ENCODE results near the gene IFNAR2.

The IFNAR2 gene

GRCh38 chr21:33229784-33230544 lies at the start of gene IFNAR2:
TSS of gene IFNAR2 (plus strand) at chr21:33229938. CDS start at chr21:33241923, 11,985 bp downstream.
- TF ChIP-seq CTCF (IDR thresholded peaks at IDR 0.05; ENCODE audit: low read depth, low read length) (no peak), POLR2A (IDR thresholded peaks at IDR 0.05; ENCODE audit: extremely low read depth, insufficient read length) (peak; percentile 65), MYC (IDR thresholded peaks at IDR 0.05; ENCODE audit: low read depth, low read length) (no peak)
- TF ChIP-seq, protein P1, sequence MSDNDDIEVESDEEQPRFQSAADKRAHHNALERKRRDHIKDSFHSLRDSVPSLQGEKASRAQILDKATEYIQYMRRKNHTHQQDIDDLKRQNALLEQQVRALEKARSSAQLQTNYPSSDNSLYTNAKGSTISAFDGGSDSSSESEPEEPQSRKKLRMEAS (IDR thresholded peaks at IDR 0.05; ENCODE audit: low read depth, low read length), result 0 out of 2 replicates have a peak, but pooled peaks have one; percentile 2
- peak within 1 kb of the TSS; percentile 80 for H3K4me3 ChIP-seq (ENCODE audit: low read depth, low read length)
- DNase-seq (ENCODE audit: low read depth), result peak; percentile 77

DNA sequence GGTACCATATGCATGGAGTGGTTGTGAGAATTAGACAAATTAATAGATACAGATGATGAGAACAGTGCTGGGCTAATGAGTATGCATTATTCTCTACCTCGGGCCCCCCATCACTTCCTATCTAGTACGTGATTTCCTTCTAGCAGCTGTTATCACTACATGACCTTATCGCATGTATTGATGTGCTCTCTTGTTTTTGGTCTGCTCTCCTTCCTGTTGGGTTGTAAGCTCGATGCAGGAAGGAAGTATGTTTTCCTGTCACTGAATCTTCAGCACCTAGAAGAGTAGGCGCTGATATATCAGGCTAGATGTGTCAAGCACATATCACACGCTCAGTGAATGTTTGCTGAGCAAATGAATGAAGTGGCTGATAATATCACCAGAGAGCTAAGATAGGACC lies 43.9 kb upstream of the IFNAR2 start:
- H3K4me3 ChIP-seq (ENCODE audit: low read depth, low read length), result no peak overlapping the region
- no peak for DNase-seq (ENCODE audit: low read depth)
- no peak for TF ChIP-seq MYC (IDR thresholded peaks at IDR 0.05; ENCODE audit: low read depth, low read length)
- TF ChIP-seq CTCF (IDR thresholded peaks at IDR 0.05; ENCODE audit: low read depth, low read length), result no peak
- TF ChIP-seq, protein P1 (IDR thresholded peaks at IDR 0.05; ENCODE audit: low read depth, low read length), result no peak
- TF ChIP-seq POLR2A (IDR thresholded peaks at IDR 0.05; ENCODE audit: extremely low read depth, insufficient read length), result no peak

DNA sequence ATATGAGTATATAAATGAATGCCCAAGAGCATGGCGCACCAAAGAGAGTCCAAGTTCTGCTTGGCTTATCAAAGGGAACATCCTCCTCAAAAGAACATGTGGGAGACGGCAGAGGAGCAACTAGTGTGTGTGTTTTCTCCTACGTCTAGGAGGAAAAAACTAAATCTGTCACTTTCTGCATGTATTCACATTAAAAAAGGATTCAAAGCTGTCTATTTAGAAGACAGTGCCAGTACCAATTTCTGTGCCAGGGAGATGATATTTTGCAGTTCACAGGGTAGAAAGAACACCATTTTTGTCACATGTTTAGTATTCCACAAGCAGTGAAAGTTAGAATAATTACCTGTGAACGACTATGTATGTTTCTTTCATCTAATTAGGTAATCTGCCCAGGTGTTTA lies 42.5 kb upstream of the IFNAR2 start:
- no peak for DNase-seq (ENCODE audit: low read depth)
- H3K4me3 ChIP-seq (ENCODE audit: low read depth, low read length), result no peak overlapping the region
- no peak for TF ChIP-seq CTCF (IDR thresholded peaks at IDR 0.05; ENCODE audit: low read depth, low read length)
- no peak for TF ChIP-seq MYC (IDR thresholded peaks at IDR 0.05; ENCODE audit: low read depth, low read length)
- TF ChIP-seq POLR2A (IDR thresholded peaks at IDR 0.05; ENCODE audit: extremely low read depth, insufficient read length), result no peak
- TF ChIP-seq, protein P1 (IDR thresholded peaks at IDR 0.05; ENCODE audit: low read depth, low read length), result no peak

DNA sequence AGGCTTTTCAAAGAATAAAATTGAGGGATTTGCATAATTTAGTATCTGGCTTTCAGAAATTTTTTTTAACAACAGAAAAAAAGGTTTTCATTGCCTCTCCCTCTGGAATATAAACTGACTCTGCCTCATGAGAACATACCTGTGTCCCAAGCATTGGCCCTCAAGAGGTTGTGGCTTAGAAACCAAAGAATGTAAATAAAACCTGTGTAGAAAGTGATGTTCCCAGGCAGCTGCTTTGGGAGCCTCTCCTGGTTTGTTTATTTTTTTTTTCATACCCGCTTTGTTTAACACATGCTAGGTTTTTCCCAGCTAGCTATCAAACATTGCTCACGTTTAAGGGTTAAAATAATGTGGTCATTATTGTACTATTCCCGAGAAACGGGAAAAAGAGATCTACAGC lies 40.5 kb upstream of the IFNAR2 start:
- no peak overlapping the region for H3K4me3 ChIP-seq (ENCODE audit: low read depth, low read length)
- TF ChIP-seq MYC (IDR thresholded peaks at IDR 0.05; ENCODE audit: low read depth, low read length) (no peak), POLR2A (IDR thresholded peaks at IDR 0.05; ENCODE audit: extremely low read depth, insufficient read length) (no peak), CTCF (IDR thresholded peaks at IDR 0.05; ENCODE audit: low read depth, low read length) (no peak)
- TF ChIP-seq, protein P1 (IDR thresholded peaks at IDR 0.05; ENCODE audit: low read depth, low read length), result no peak
- DNase-seq (ENCODE audit: low read depth), result no peak

DNA sequence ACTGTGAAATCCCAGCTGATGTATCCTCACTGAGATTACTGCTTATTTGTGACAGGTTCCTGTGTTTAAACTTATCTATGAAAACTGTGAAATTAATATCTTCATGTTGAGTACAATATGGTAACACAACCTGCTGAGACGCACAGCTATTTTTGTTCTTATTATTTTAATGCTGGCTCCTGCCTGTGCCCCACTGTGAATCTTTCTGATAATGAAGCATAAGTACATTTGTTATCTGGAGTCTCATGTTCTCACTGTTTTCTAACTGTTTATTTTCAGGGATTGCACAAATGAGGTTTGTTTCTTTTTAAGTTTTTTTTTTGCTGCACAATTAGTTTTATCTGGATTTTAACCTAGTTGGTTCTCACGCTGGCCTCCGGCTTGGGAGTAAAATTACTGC lies 39.9 kb upstream of the IFNAR2 start:
- TF ChIP-seq, protein P1 (IDR thresholded peaks at IDR 0.05; ENCODE audit: low read depth, low read length), result no peak
- TF ChIP-seq CTCF (IDR thresholded peaks at IDR 0.05; ENCODE audit: low read depth, low read length) (no peak), POLR2A (IDR thresholded peaks at IDR 0.05; ENCODE audit: extremely low read depth, insufficient read length) (no peak), MYC (IDR thresholded peaks at IDR 0.05; ENCODE audit: low read depth, low read length) (no peak)
- no peak for DNase-seq (ENCODE audit: low read depth)
- H3K4me3 ChIP-seq (ENCODE audit: low read depth, low read length), result no peak overlapping the region

Measured in NB4 (cell line).